Neural cell (in vitro differentiated cells): ENCODE results near the gene HSD3B7.

Experiments used
- CTCF ChIP-seq: fragments of 450-650 bp; IDR thresholded peaks from 2 replicates; pipeline ENCODE4 v1.5.1; 2014; ENCODE audit warnings: antibody characterized with exemption, mild to moderate bottlenecking, moderate library complexity; ENCODE audit not compliant: poor library complexity, severe bottlenecking
- EP300 ChIP-seq: fragments of 450-650 bp; conservative IDR thresholded peaks from 2 replicates; pipeline ENCODE4 v1.6.1; 2014; ENCODE audit warnings: antibody characterized with exemption, mild to moderate bottlenecking, moderate library complexity; ENCODE audit not compliant: poor library complexity, severe bottlenecking
- EZH2 ChIP-seq: fragments of 200-600, 300-800 bp; shearing (Covaris generic), sonication (generic); IDR thresholded peaks from 2 replicates; pipeline ENCODE4 v1.6.1; 2014; ENCODE audit warnings: antibody characterized with exemption, low read length, borderline replicate concordance, mild to moderate bottlenecking; ENCODE audit not compliant: insufficient read depth, poor library complexity, severe bottlenecking
- MXI1 ChIP-seq: fragments of 450-650 bp; conservative IDR thresholded peaks from 2 replicates; pipeline ENCODE4 v1.6.1; 2014; ENCODE audit warnings: antibody characterized with exemption, mild to moderate bottlenecking; ENCODE audit not compliant: poor library complexity, severe bottlenecking
- POLR2AphosphoS5 ChIP-seq: IDR thresholded peaks from 2 replicates; pipeline ENCODE4 v1.6.1; 2012
- RAD21 ChIP-seq: fragments of 450-650 bp; conservative IDR thresholded peaks from 2 replicates; pipeline ENCODE4 v1.6.1; 2014; ENCODE audit warnings: antibody characterized with exemption, mild to moderate bottlenecking, moderate library complexity
- REST ChIP-seq: IDR thresholded peaks from 2 replicates; pipeline ENCODE4 v1.6.1; 2012; ENCODE audit warnings: borderline replicate concordance
- SMC3 ChIP-seq: fragments of 450-650 bp; conservative IDR thresholded peaks from 2 replicates; pipeline ENCODE4 v1.6.1; 2014; ENCODE audit warnings: antibody characterized with exemption, mild to moderate bottlenecking, moderate library complexity; ENCODE audit not compliant: poor library complexity
- TAF1 ChIP-seq: IDR thresholded peaks from 2 replicates; pipeline ENCODE4 v1.6.1; 2012; ENCODE audit warnings: low read depth

GRCh38 chr16:31025339-31025738, 40.3 kb downstream of the HSD3B7 start:
- TF ChIP-seq CTCF: no peak
- TF ChIP-seq EZH2: no peak
- no peak for TF ChIP-seq POLR2AphosphoS5
- no peak for TF ChIP-seq EP300
- no peak for TF ChIP-seq RAD21
- TF ChIP-seq REST: no peak
- TF ChIP-seq SMC3: no peak
- no peak for TF ChIP-seq TAF1
- TF ChIP-seq MXI1: no peak
